CD4-positive, alpha-beta T cell (primary cell): Measurements from ENCODE around the gene RAD51B. TPM values are rescaled to one million over a fixed set of nuclear protein-coding genes. Genes with fewer than 3 reads are reported as not detected.

ENCODE experiments used
- ATAC-seq: fragments of 200-7000 bp; cut with Tn5 transposase; one replicate; pipeline ENCODE4 v1.10.0; 2022; ENCODE audit warnings: mild to moderate bottlenecking; ENCODE audit not compliant: poor library complexity
- CTCF ChIA-PET: fragments of 350-600 bp; sonication (Branson Sonifier 250); formaldehyde crosslinking; loops from one replicate; lab custom pipeline; 2021; ENCODE audit warnings: antibody characterized with exemption, inconsistent platforms; lab: Charles Lee
- POLR2A ChIA-PET: fragments of 350-600 bp; sonication (Branson Sonifier 250); formaldehyde crosslinking; loops from one replicate; lab custom pipeline; 2021; ENCODE audit warnings: antibody characterized with exemption, inconsistent platforms; lab: Charles Lee
- DNase-seq, 14 experiments: peaks; one replicate each; pipeline ENCODE4 v3.0.0-alpha.2; 2013 to 2020; ENCODE audit warnings: mixed read lengths in 2 of 14
- H3K27ac ChIP-seq, 2 donors: one replicate each; pipeline versions ENCODE4 v1.5.1 to v1.7.0; 2013; ENCODE audit warnings: low read length in 2 of 2, low read depth in 1 of 2, mild to moderate bottlenecking in 1 of 2
- H3K27me3 ChIP-seq, 2 experiments: 1 replicate in 1 of 2; 2 replicates in 1 of 2; pipeline versions ENCODE4 v1.6.1 to v1.7.0; 2013; ENCODE audit warnings: low read length in 2 of 2, control low read depth in 1 of 2, mild to moderate bottlenecking in 1 of 2, moderate library complexity in 1 of 2; ENCODE audit not compliant: insufficient read depth in 2 of 2, control insufficient read depth in 1 of 2
- H3K36me3 ChIP-seq: one replicate; pipeline ENCODE4 v1.6.1; 2013; ENCODE audit warnings: low read length, control low read depth; ENCODE audit not compliant: insufficient read depth
- H3K4me1 ChIP-seq: one replicate; pipeline ENCODE4 v1.6.1; 2013; ENCODE audit warnings: low read length, control low read depth; ENCODE audit not compliant: insufficient read depth
- H3K4me3 ChIP-seq: one replicate; pipeline ENCODE4 v1.5.1; 2013; ENCODE audit warnings: mild to moderate bottlenecking, low read length, moderate library complexity
- H3K9me3 ChIP-seq, 2 experiments: 1 replicate in 1 of 2; 2 replicates in 1 of 2; pipeline versions ENCODE4 v1.6.1 to v1.7.0; 2013; ENCODE audit warnings: low read length in 2 of 2, mild to moderate bottlenecking in 2 of 2, control low read depth in 1 of 2, moderate library complexity in 1 of 2; ENCODE audit not compliant: control insufficient read depth in 1 of 2, insufficient read depth in 1 of 2
- H3K27ac Mint-ChIP-seq: one replicate; pipeline ENCODE4 v1.8.0; 2020; ENCODE audit warnings: mixed read lengths
- H3K27me3 Mint-ChIP-seq: one replicate; pipeline ENCODE4 v1.8.0; 2021; ENCODE audit warnings: mixed read lengths
- H3K36me3 Mint-ChIP-seq: one replicate; pipeline ENCODE4 v1.8.0; 2021; ENCODE audit warnings: low read depth, mixed read lengths
- H3K4me1 Mint-ChIP-seq: one replicate; pipeline ENCODE4 v1.8.0; 2021; ENCODE audit warnings: low read depth, mixed read lengths
- H3K4me3 Mint-ChIP-seq: one replicate; pipeline ENCODE4 v1.8.0; 2020; ENCODE audit warnings: mild to moderate bottlenecking, mixed read lengths
- H3K9me3 Mint-ChIP-seq: one replicate; pipeline ENCODE4 v1.8.0; 2020; ENCODE audit warnings: mixed read lengths
- CTCF ChIP-seq: fragments of 200-600 bp; IDR thresholded peaks from one replicate; pipeline ENCODE4 v1.8.0; 2022; ENCODE audit warnings: antibody characterized with exemption, mild to moderate bottlenecking
- intact Hi-C, 2 experiments: fragments of 100-400 bp; cut with DNase I in 1 of 2; cut with micrococcal nuclease in 1 of 2; formaldehyde crosslinking; loops; one replicate each; pipeline versions ENCODE4 v1.15.1 to v1.9.0; 2023 to 2025; cut with DNase I, micrococcal nuclease
- total RNA-seq, 174 experiments: library from RNA in 2 of 174; stranded (reverse) in 2 of 174; gene quantifications; one replicate each; pipeline ENCODE4 v1.2.3 and lab custom pipeline; 2021 to 2026

Gene RAD51B
- total RNA-seq, 2 experiments from 2014 or later, result 18.4 to 20.0 TPM

- POLR2A ChIA-PET, result no interaction called here
- CTCF ChIA-PET, result no interaction called here
- no peaks in the 10 kb centered on the region for H3K36me3 ChIP-seq
- Mint-ChIP-seq H3K27ac (no peak overlapping the region), H3K4me1 (peaks cover 15% of the 10 kb centered on the region), H3K27me3 (no peaks in the 10 kb centered on the region), H3K36me3 (no peaks in the 10 kb centered on the region), H3K9me3 (no peaks in the 10 kb centered on the region), H3K4me3 (no peak overlapping the region)
- no peak for ATAC-seq
- no peaks in the 10 kb centered on the region for H3K4me1 ChIP-seq
- no peak for TF ChIP-seq CTCF
- intact Hi-C loops, result no loop called here
- no peak for DNase-seq
- no peaks in the 10 kb centered on the region for H3K27me3 ChIP-seq
- H3K9me3 ChIP-seq, result no peaks in the 10 kb centered on the region
- no peak overlapping the region for H3K4me3 ChIP-seq
- no peak overlapping the region for H3K27ac ChIP-seq
These were observed 59.4 kb downstream of the RAD51B start for GRCh38 chr14:67879026-67879425.

GRCh38 chr14:67881225-67881624 is 61.6 kb downstream of the RAD51B start:
- peak in 2 of 14 experiments; percentile 1 to 48 for DNase-seq
- H3K9me3 ChIP-seq, result no peaks in the 10 kb centered on the region
- no peak for TF ChIP-seq CTCF
- H3K36me3 Mint-ChIP-seq, result no peaks in the 10 kb centered on the region
- H3K27ac Mint-ChIP-seq, result no peak overlapping the region
- no peak overlapping the region for H3K4me3 ChIP-seq
- no peaks in the 10 kb centered on the region for H3K9me3 Mint-ChIP-seq
- ChIA-PET CTCF (interaction anchor here (1.0 kb wide), 1 partner anchor 63 kb away, joined by 3 read pairs; no protein-coding TSS in a partner anchor), POLR2A (no interaction called here)
- no peak overlapping the region for H3K4me3 Mint-ChIP-seq
- H3K4me1 ChIP-seq, result no peaks in the 10 kb centered on the region
- H3K4me1 Mint-ChIP-seq, result peaks cover 24% of the 10 kb centered on the region
- ATAC-seq, result no peak
- intact Hi-C loops, result loop anchor here in 1 of 2 experiments (5.0 kb wide), 1 partner anchor 961 kb away; no protein-coding TSS in a partner anchor
- H3K27me3 ChIP-seq, result no peaks in the 10 kb centered on the region
- no peaks in the 10 kb centered on the region for H3K36me3 ChIP-seq
- no peak overlapping the region for H3K27ac ChIP-seq
- H3K27me3 Mint-ChIP-seq, result no peaks in the 10 kb centered on the region

DNA sequence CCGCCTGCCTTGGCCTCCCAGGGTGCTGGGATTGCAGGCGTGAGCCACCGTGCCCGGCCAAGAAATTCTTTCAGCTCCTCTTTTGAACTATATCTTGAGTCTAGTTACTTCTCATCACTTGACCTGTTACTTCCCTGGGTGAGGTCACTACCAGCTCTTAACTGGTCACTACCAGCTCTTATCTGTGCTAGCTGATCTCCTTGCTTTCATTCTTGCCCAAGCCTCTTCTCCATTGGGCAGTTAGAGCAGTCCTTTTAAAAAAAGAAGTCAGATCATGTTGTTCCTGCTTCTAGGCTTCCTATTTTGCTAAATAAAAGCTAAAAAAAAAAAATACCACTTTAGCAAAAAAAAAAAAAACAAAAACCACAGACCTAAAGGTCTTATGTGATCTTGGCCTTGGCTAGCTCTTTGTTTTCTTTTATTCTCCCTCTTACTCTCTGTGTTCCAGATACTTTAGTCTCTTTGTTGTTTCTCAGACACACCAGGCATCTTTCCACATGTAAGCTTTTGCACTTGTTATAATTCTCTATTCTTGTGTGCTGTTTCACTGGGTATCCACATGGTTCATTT is 63.5 kb downstream of the RAD51B start:
- H3K9me3 ChIP-seq, result no peaks in the 10 kb centered on the region
- H3K36me3 ChIP-seq, result no peaks in the 10 kb centered on the region
- CTCF ChIA-PET, result interaction anchor here (0.6 to 1.4 kb wide), 2 partner anchors 61 to 961 kb away, joined by 4 to 5 read pairs; no protein-coding TSS in a partner anchor
- intact Hi-C loops, result loop anchor here in 1 of 2 experiments (5.0 kb wide), 1 partner anchor 959 kb away; no protein-coding TSS in a partner anchor
- Mint-ChIP-seq H3K4me1 (peaks cover 27% of the 10 kb centered on the region), H3K9me3 (no peaks in the 10 kb centered on the region), H3K4me3 (no peak overlapping the region), H3K36me3 (peaks cover 5% of the 10 kb centered on the region), H3K27ac (no peak overlapping the region), H3K27me3 (no peaks in the 10 kb centered on the region)
- ATAC-seq, result no peak
- DNase-seq, result peak in 3 of 14 experiments; percentile 2 to 14 (median 8)
- no peaks in the 10 kb centered on the region for H3K27me3 ChIP-seq
- H3K4me1 ChIP-seq, result no peaks in the 10 kb centered on the region
- no peak overlapping the region for H3K4me3 ChIP-seq
- POLR2A ChIA-PET, result no interaction called here
- no peak overlapping the region for H3K27ac ChIP-seq
- TF ChIP-seq CTCF, result no peak
